ENCODE data around the gene TPM2. TPM values are rescaled to one million over a fixed set of nuclear protein-coding genes. Genes with fewer than 3 reads are reported as not detected.

The TPM2 gene
- total and polyA plus RNA-seq, 10 of the 15 experiments (the other 5 are each of a cell fraction or from before 2014, with no cell fraction given): 0.11 to 9.3 (median 1.1) TPM

GRCh38 chr9:35706951-35707350, 17.2 kb upstream of the TPM2 start:
- Histone ChIP-seq H3K9me3 (replicated peaks; ENCODE audit: control insufficient read depth, insufficient read depth, low read length) (no peaks in the 10 kb centered on the region), H3K27me3 (replicated peaks in 1 of 2; ENCODE audit: control insufficient read depth in 2 of 2, insufficient read depth in 2 of 2, low read length in 1 of 2) (no peaks in the 10 kb centered on the region), H2AFZ (ENCODE audit: control insufficient read depth, low read depth, low read length) (no peak overlapping the region), H4K20me1 (ENCODE audit: control insufficient read depth, insufficient read depth) (no peaks in the 10 kb centered on the region), H3K27ac (ENCODE audit: control insufficient read depth, insufficient read depth) (no peak overlapping the region), H3K79me2 (ENCODE audit: control insufficient read depth, insufficient read depth, low read length) (no peaks in the 10 kb centered on the region), H3K4me2 (ENCODE audit: control insufficient read depth, insufficient read depth) (no peak overlapping the region), H3K36me3 (ENCODE audit: control insufficient read depth in 2 of 2, insufficient read depth in 2 of 2, low read length in 1 of 2) (peaks cover 61 to 63% of the 10 kb centered on the region in 2 experiments), H3K9ac (ENCODE audit: control insufficient read depth, insufficient read depth, low read length) (no peak overlapping the region), H3K4me3 (no peak overlapping the region), H3K4me1 (ENCODE audit: control insufficient read depth, insufficient read depth, low read length) (0 out of 2 replicates have a peak, but pooled peaks cover 3% of the 10 kb centered on the region)
- FAIRE-seq (no peak), DNase-seq (ENCODE audit: low read depth, low spot score) (no peak), ATAC-seq (no peak)
- no TSS peak for BruUV-seq (replicated peaks)
- in situ Hi-C loops (cut with MboI) (no loop called here), intact Hi-C loops (cut with micrococcal nuclease; ENCODE audit: unreplicated experiment) (no loop called here)
- ChIA-PET SMC1A (ENCODE audit: uncharacterized antibody, unreplicated experiment) (interaction anchor here (2.2 kb wide), 1 partner anchor 21 kb away, joined by 5 read pairs; no protein-coding TSS in a partner anchor), POLR2A (interaction anchor here (1.4 kb wide), 1 partner anchor 10 kb away, joined by 4 read pairs; no protein-coding TSS in a partner anchor), RAD21 (ENCODE audit: unreplicated experiment) (no interaction called here), CTCF (interaction anchor here (4.1 kb wide), 1 partner anchor 10 kb away, joined by 33 read pairs; no protein-coding TSS in a partner anchor)
- no peak for TF ChIP-seq IKZF2 (IDR thresholded peaks at IDR 0.05)
- TF ChIP-seq ZNF622 (IDR thresholded peaks at IDR 0.05): no peak
- TF ChIP-seq MEF2A (IDR thresholded peaks at IDR 0.05; ENCODE audit: insufficient read depth, low read depth, low read length): no peak
- no peak for TF ChIP-seq BRCA1 (IDR thresholded peaks at IDR 0.05; ENCODE audit: low read depth, low read length)
- TF ChIP-seq MXI1 (IDR thresholded peaks at IDR 0.05; ENCODE audit: low read depth, low read length): no peak
- no peak for TF ChIP-seq TCF12 (IDR thresholded peaks at IDR 0.05; ENCODE audit: low read depth, low read length)
- TF ChIP-seq NFYA (IDR thresholded peaks at IDR 0.05; ENCODE audit: borderline replicate concordance, low read depth, low read length): no peak
- no peak for TF ChIP-seq SP1 (IDR thresholded peaks at IDR 0.05; ENCODE audit: low read depth, low read length)
- no peak for TF ChIP-seq E2F4 (IDR thresholded peaks at IDR 0.05; ENCODE audit: low read depth, low read length)
- no peak for TF ChIP-seq ZNF217 (IDR thresholded peaks at IDR 0.05)
- no peak for TF ChIP-seq HDAC6 (IDR thresholded peaks at IDR 0.05; ENCODE audit: unreplicated experiment)
- no peak for TF ChIP-seq CHD4 (IDR thresholded peaks at IDR 0.05)
- no peak for TF ChIP-seq POLR2A (IDR thresholded peaks at IDR 0.05; ENCODE audit: low read depth, low read length)
- TF ChIP-seq ZSCAN29 (IDR thresholded peaks at IDR 0.05): no peak
- 96% methylated on average over 10 of the region's 10 CpGs for WGBS (ENCODE audit: insufficient coverage, insufficient replicate concordance, low lambda C conversion rate, missing lambda C conversion rate)
